SH-SY5Y (cell line): ENCODE results near the gene PAK1.

Experiments
- GATA2 ChIP-seq: IDR thresholded peaks from 2 replicates; pipeline ENCODE4 v1.6.1; 2011; ENCODE audit warnings: mild to moderate bottlenecking, low read depth, low read length
- GATA3 ChIP-seq: IDR thresholded peaks from 2 replicates; pipeline ENCODE4 v1.6.1; 2011; ENCODE audit warnings: low read depth, mild to moderate bottlenecking, low read length, moderate library complexity

GRCh38 chr11:77418155-77418970, 55.5 kb downstream of the PAK1 start:
- TF ChIP-seq GATA2 (no peak), GATA3 (no peak)
